Keratinocyte (primary cell): ENCODE measurements around the gene APOD. TPM values are rescaled to one million over a fixed set of nuclear protein-coding genes. Genes with fewer than 3 reads are reported as not detected.
A peak's percentile ranks its signal among the peaks of the same experiment; 100 is the strongest.
"Not testable (repeated sequence)": the region's sequence is repeated elsewhere in the genome, so short reads cannot be mapped to it uniquely, and the experiment has no call there.

Experiments
- DNase-seq: peaks from one replicate; pipeline ENCODE4 v3.0.0-alpha.2; 2011; ENCODE audit warnings: low read depth, missing footprints, low spot score
- FAIRE-seq: peaks from 2 replicates; lab custom pipeline; 2011; peaks lifted over from hg19 to GRCh38; lab: Jason Lieb, UNC
- H2AFZ ChIP-seq: 2 replicates; pipeline ENCODE4 v1.6.0; 2012; ENCODE audit warnings: low read length, control low read depth, inconsistent platforms; ENCODE audit not compliant: control insufficient read depth
- H3K27ac ChIP-seq: 2 replicates; pipeline ENCODE4 v1.5.1; 2011; ENCODE audit warnings: low read length; ENCODE audit not compliant: control insufficient read depth, insufficient read depth
- H3K27me3 ChIP-seq: 3 replicates; pipeline ENCODE4 v1.6.0; 2011; ENCODE audit warnings: low read length; ENCODE audit not compliant: control insufficient read depth, insufficient read depth; ENCODE audit errors: extremely low read depth
- H3K36me3 ChIP-seq, 2 experiments: 2 replicates in 1 of 2; 3 replicates in 1 of 2; pipeline ENCODE4 v1.5.1; 2011; ENCODE audit warnings: low read length in 2 of 2, mild to moderate bottlenecking in 1 of 2; ENCODE audit not compliant: control insufficient read depth in 2 of 2, insufficient read depth in 2 of 2; ENCODE audit errors: extremely low read depth in 1 of 2
- H3K4me1 ChIP-seq: 3 replicates; pipeline ENCODE4 v1.5.1; 2011; ENCODE audit warnings: low read length; ENCODE audit not compliant: control insufficient read depth, insufficient read depth; ENCODE audit errors: extremely low read depth
- H3K4me2 ChIP-seq: 3 replicates; pipeline ENCODE4 v1.6.0; 2011; ENCODE audit warnings: low read depth, low read length; ENCODE audit not compliant: control insufficient read depth, insufficient read depth; ENCODE audit errors: extremely low read depth
- H3K4me3 ChIP-seq, 3 experiments: fragments of 200-600 bp in 1 of 3; sonication (generic) in 1 of 3; 2 replicates in 2 of 3; 3 replicates in 1 of 3; pipeline ENCODE4 v1.5.1; 2011 to 2016; ENCODE audit warnings: low read length in 3 of 3, mild to moderate bottlenecking in 3 of 3, control low read depth in 2 of 3, inconsistent platforms in 1 of 3, low read depth in 1 of 3, mixed read lengths in 1 of 3, mixed run types in 1 of 3, moderate library complexity in 1 of 3; ENCODE audit not compliant: control insufficient read depth in 2 of 3, insufficient read depth in 2 of 3; ENCODE audit errors: extremely low read depth in 1 of 3
- H3K79me2 ChIP-seq: 2 replicates; pipeline ENCODE4 v1.6.0; 2012; ENCODE audit warnings: low read length; ENCODE audit not compliant: control insufficient read depth, insufficient read depth
- H3K9ac ChIP-seq: 3 replicates; pipeline ENCODE4 v1.6.0; 2011; ENCODE audit warnings: low read length; ENCODE audit not compliant: control insufficient read depth, insufficient read depth; ENCODE audit errors: extremely low read depth
- H3K9me1 ChIP-seq: 3 replicates; pipeline ENCODE4 v1.6.0; 2011; ENCODE audit warnings: low read length; ENCODE audit not compliant: control insufficient read depth, insufficient read depth; ENCODE audit errors: extremely low read depth
- H3K9me3 ChIP-seq: 2 replicates; pipeline ENCODE4 v1.5.1; 2012; ENCODE audit warnings: low read depth, low read length; ENCODE audit not compliant: control insufficient read depth
- H4K20me1 ChIP-seq: 3 replicates; pipeline ENCODE4 v1.6.0; 2011; ENCODE audit warnings: low read length; ENCODE audit not compliant: control insufficient read depth, insufficient read depth; ENCODE audit errors: extremely low read depth
- dilution Hi-C: fragments of 300-500 bp; cut with MboI; formaldehyde crosslinking; loops from one replicate; pipeline ENCODE4 v1.7.0; 2020; ENCODE audit warnings: low sequenced_read_pairs; ENCODE audit not compliant: extremely low pct_ligation_motif_present
- polyA plus RNA-seq, 5 experiments: library from polyadenylated mRNA; depleted of rRNA in 3 of 5; stranded (reverse) in 3 of 5; stranded (forward) in 1 of 5; unstranded in 1 of 5; fragments of >200 nt; gene quantifications; 1 replicate in 1 of 5; 2 replicates in 3 of 5; 3 replicates in 1 of 5; pipeline versions ENCODE4 v1.2.1 to v1.2.3, GENCODE V29; 2011 to 2012; ENCODE audit warnings: missing spikeins in 2 of 5, low read depth in 1 of 5, low replicate concordance in 1 of 5

The APOD gene
- polyA plus RNA-seq, 1 donor (not counting 4 experiments of a cell fraction or from before 2014, with no cell fraction given), result not detected

DNA sequence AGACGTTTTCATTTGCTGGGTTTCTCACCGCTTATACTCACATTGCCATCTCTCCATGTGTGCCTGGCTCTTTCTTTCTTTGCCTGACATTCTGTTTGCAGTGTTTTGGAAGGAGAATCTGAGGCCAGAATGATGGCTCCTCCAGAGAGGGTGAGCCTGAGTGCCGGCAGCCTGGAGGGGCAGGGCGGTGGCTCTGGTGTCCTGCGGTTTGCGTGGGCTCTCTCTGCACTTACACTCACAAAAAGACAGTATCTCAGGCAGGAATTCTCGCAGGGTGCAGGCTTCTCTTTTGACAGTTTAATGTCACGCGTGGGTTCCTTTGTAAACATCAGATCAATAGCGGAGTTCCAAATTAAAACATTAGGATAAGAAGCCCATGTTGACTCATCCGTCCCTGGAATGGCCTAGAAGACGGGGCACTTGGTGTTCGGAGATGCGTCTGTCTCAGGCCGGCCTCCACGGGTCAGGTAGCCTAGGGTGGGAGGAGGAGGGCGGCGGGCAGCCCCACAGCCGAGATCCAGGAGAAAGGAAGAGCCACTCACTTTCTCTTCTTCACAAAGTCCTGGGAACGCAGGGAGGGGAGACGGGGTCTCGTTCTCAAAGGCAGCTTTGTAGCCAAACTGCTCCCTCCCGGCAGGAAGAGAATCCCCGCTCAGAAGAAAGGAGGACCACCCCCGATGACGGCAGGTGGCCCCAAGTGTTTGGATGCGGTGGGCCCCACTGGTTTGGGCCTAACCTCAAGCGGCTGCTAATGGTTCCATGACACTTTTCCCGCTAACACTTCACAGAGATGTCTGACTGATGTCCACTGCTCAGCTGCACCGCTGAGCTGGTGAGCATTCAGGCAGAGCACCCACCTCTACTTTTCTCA is 44.0 kb upstream of the APOD start:
- H3K4me2 ChIP-seq, FAIRE-seq, H3K79me2 ChIP-seq, H3K36me3 ChIP-seq, H3K27ac ChIP-seq, H4K20me1 ChIP-seq, dilution Hi-C loops, H3K4me3 ChIP-seq, H3K27me3 ChIP-seq, H2AFZ ChIP-seq, DNase-seq, H3K9ac ChIP-seq, H3K9me1 ChIP-seq, H3K4me1 ChIP-seq, H3K9me3 ChIP-seq: not testable (repeated sequence)

DNA sequence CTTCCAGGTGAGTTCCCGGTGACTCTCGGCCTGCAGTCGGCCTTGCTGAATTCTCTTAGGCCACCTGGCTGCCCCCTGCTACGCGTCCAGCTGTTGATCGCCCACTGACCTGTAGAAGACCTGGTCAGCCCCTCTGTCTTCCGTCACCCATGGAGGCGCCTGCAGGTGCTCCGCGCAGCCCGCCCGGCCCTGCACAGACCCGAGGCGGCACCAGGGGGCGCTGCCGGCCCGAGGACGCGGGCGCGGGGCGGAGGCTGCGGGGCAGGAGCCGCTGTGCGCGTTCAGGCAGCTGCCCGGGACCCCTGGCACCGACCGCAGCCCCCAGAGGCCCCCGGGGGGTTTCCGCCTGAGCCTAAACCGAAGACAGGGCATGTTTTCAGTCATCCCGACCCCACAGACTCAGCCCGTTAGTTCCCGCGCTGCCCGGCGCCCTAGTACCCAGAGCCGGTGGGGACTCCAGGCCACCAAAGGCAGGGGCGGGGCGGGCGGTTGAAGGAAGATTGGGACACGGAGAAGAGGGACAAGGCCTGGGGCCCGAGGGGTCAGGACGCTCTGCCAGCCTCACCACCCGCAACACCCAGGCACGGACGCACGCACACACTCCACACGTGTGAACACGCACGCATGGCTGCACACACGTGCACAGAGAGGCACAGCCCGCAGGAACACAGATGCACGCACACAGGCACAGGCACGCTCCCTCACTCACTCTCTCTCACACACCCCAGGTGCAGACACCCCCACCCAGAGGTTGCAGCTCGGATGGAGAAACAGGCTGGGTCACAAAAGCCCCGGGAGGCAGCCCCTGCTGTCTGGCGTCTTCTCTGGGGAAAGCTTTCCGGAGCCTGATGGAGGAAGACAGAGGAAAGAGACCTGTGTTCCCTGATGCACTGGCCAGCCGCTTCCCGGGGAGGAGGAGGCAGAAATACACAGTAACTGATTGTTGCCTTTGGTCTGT is 41.1 kb upstream of the APOD start:
- H3K9me3 ChIP-seq, H4K20me1 ChIP-seq, H3K79me2 ChIP-seq, H3K9me1 ChIP-seq, dilution Hi-C loops, H3K36me3 ChIP-seq, H3K27me3 ChIP-seq, H3K4me1 ChIP-seq, H3K4me3 ChIP-seq, H3K27ac ChIP-seq, H2AFZ ChIP-seq, FAIRE-seq, H3K9ac ChIP-seq, DNase-seq: not testable (repeated sequence)
- H3K4me2 ChIP-seq, result peak overlapping the region; percentile 32

DNA sequence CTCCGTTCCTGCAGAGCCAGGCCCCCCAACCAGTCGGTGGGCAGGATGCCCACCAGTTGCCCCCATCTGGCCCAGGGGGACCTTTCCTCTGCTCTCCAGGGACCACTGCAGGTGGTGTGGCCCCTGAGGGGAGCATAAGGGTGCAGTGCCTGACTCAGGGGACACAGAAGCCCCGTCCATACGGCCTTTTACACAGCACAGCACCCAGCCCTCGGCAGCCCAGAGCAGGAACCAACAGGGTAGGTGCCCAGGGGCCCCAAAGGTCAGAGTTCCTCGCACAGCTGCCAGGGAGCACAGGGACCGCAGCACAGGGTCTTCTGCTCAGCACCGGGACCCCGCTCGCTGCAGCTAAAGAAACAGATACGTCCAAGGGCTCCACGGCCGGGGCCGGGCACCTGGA is 40.4 kb upstream of the APOD start:
- DNase-seq, H3K79me2 ChIP-seq, H4K20me1 ChIP-seq, dilution Hi-C loops, H3K4me1 ChIP-seq, H3K27me3 ChIP-seq, H3K36me3 ChIP-seq, H3K27ac ChIP-seq, FAIRE-seq, H3K9me1 ChIP-seq, H3K4me2 ChIP-seq, H3K9me3 ChIP-seq, H3K9ac ChIP-seq, H2AFZ ChIP-seq, H3K4me3 ChIP-seq: not testable (repeated sequence)

DNA sequence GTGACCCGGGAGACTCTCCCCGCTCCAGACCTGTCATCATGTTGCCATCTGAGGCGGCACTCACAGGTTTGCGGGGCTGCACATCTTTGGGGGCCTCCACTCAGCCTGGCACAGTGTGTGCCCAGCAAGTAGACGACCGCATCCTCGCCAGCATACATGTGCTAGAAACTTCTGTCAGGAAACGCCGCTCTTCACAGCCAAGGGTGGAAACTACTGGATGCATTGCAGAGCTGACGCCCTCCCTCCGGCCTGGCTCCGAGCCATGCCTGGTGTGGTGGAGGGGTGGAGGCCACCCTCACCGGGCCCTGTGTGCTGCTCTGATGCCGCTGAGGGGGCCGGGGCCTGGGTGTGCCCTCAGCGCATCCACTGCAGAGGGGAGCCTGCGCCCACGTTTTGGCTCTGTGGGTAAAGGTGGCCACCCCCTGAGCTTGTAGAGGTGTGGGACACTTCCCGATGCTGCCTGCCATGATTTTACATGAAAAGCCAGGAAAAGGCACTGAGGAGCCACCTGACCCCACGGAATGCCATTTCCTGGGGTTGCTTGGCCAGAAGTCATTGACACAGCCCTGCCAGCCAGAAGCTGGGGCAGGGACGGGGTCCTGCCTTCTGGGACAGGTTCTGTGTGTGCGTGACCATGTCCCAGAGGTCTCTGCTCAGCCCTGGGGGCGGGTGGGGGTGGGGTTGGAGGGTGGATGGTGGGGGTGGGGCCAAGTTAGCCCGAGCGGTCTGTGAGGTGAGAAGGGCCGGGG is 39.7 kb upstream of the APOD start:
- H3K9me3 ChIP-seq, H3K9ac ChIP-seq, H4K20me1 ChIP-seq, H3K4me1 ChIP-seq, DNase-seq, H3K4me2 ChIP-seq, H3K4me3 ChIP-seq, H3K27me3 ChIP-seq, H2AFZ ChIP-seq, FAIRE-seq, H3K27ac ChIP-seq, H3K9me1 ChIP-seq, H3K79me2 ChIP-seq, H3K36me3 ChIP-seq, dilution Hi-C loops: not testable (repeated sequence)
